Hematopoietic multipotent progenitor cell treated with erythropoietin and hydrocortisone succinate and interleukin-3 and kit ligand, for 6 days (in vitro differentiated cells): Measurements from ENCODE around the gene THBS1.
A peak's percentile ranks its signal among the peaks of the same experiment; 100 is the strongest.

Experiments used
- DNase-seq: peaks from one replicate; pipeline ENCODE4 v3.0.0-alpha.2; 2015

The THBS1 gene

DNA sequence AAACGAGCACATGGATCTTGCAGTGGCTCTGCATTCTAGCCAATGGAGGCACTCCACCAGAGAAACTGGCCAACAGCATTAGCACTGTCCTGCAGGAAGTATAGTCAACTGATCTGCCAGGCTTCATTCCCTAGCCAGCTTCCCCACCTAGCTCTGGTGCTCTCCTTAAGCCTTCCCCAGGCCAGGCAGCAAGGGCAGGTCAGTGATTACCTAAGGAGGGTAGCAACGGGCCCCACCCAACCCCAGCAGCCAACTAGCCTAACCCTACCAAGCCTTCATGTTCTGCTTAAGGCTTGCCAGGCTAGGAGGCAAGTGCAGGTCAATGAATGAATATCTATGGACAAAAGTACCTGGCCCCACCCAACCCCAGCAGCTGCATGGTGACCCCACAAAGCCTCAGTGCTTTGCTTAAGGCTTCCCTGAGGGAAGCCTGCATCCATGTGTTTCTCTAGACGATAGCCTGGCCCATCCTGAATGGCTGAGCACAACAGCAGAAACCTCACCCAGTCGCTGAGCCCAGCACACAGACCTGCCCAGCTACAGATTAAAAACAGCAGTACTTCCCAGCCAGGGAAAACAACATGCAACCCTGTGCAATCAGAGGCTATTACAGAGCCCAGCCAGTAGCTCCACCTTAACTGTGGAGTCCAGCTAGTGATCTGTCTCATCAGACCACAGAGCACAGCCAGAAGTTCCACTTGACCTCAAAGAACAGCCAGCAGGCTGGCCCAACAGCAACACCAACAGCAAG, 28.5 kb downstream of the THBS1 start:
- DNase-seq = no peak

DNA sequence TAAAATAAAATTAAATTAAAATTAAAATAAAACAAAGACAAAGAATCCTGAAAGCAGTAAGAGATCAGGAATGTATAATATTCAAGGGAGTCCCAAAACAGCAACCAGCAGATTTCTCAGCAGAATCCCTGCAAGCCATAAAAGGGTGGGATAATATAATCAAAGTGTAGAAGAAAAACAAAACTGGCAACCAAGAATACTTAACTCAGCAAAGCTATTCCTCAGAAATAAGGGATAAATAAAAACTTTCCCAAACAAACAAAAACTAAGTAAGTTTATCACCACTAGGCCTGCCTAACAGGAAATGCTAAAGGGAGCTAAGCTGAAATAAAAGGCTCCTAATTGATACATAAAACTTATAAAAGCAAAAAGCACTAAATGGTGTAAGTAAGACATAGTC, 29.8 kb downstream of the THBS1 start:
- no peak for DNase-seq

DNA sequence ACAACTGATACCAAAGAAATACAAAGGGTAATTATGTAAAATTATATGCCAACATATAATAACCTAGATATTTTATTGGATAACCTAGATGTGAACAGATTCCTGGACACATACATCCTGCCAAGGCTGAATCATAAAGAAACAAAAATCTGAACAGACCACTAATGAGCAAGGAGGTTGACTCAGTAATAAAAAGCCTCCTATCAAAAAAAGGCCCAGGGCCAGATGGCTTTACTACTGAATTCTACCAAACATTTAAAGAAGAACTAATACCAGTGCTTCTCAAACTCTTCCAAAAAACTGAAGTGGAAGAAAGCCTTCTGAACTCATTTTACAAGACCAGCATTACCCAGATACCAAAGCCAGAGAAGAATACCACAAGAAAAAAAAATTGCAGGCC, 32.4 kb downstream of the THBS1 start:
- no peak for DNase-seq

DNA sequence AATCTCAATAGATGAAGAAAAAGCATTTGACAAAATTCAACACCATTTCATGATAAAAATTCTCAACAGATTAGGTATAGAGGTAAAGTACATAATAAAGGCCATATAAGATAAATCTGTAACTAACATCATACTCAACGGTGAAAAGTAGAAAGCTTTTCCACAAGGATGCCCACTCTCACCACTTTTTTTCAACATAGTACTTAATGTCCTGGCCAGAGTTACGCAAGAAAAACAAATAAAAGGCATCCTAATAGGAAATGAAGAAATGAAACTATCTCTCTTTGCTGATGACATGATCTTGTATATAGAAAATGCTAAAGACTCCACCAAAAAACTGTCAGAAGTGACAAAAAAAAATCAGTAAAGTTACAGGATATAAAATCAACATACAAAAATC, 33.0 kb downstream of the THBS1 start:
- DNase-seq = no peak

- DNase-seq = no peak
These were observed 36.0 kb downstream of the THBS1 start for GRCh38 chr15:39616731-39617455.

GRCh38 chr15:39618063-39618823, 37.4 kb downstream of the THBS1 start:
- DNase-seq = no peak

GRCh38 chr15:39621210-39621609, 40.3 kb downstream of the THBS1 start:
- peak; percentile 4 for DNase-seq

GRCh38 chr15:39621976-39622375, 41.1 kb downstream of the THBS1 start:
- no peak for DNase-seq

DNA sequence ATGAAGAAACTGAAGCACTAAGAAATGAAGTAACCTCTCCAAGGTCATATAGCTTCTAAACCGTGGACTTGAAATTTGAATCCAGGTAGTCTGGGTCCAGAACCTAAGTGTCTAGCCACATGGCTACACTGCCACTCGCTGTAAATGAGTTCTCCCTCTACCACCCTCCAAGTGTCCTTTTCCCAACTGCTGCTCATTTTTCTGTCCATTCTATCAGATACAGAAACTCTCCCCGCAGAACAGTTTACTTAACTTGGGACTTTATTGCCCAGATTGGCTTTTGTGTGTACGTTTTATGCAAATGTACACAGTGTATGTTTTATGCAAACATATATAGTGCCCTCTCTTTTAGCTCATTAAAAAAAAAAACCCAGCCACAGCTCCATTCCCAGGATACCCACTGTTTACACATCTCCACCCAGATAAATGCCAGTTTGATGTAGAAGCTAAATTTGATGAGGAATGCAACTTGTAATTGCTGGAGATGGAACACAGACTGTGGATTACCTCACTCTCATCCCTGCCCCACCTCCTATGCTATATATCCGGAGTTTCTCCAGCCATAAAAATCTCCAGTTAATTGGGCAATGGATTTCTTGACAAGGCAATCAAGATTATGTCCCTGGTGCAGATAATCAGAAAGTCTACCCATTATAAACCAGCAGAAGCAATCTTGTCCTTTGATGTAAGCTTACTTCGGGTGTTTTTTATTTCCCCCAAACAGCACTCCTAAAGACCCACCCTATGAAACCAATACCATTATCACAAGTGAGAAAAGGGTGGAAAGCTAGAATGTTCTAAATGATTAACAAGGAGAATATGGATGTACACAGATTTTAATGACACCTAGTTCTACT, 42.0 kb downstream of the THBS1 start:
- DNase-seq = no peak

- no peak for DNase-seq
These were observed 42.7 kb downstream of the THBS1 start for GRCh38 chr15:39623529-39623931.

DNA sequence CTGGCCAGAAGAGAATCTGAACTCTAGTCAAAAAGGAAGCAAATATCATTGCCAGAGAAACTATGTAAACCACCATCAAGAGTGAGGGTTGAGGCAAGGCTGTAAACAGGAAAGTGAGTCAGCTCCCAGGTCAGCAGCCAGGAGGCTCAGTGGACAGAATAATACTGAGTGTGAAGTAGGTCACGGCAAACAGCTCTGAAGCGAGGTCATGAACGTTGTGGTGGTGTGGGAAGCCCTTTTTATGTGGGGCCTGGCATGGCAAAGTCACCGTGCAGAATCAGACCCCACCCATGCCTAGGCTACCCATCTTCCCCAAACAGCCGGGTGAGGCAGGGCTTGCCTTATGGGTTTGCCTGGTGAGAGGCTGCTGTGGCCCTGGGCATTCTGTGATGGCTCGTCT, 43.9 kb downstream of the THBS1 start:
- peak; percentile 11 for DNase-seq

- no peak for DNase-seq
These were observed 44.6 kb downstream of the THBS1 start for GRCh38 chr15:39625451-39625850.

DNA sequence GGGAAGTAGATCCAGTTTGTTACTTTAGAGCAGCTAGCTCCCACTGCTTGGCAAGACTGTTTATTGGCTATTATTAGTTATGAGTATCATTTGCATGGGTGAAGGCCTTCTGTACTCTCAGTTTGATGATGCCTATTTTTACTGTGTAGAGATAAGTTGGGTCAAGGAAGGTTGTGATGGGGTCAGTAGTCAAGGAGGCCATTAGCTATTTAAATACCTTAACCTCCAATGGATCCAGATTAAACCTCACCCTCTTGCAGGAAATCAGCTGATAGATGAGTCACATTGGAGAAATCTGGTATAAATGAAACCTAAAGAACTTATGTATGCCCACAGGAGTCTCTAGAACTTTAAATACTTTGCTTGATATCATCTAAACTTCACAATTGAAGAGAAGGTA, 45.0 kb downstream of the THBS1 start:
- DNase-seq = no peak

- DNase-seq = no peak
These were observed 46.7 kb downstream of the THBS1 start for GRCh38 chr15:39627451-39628143.

DNA sequence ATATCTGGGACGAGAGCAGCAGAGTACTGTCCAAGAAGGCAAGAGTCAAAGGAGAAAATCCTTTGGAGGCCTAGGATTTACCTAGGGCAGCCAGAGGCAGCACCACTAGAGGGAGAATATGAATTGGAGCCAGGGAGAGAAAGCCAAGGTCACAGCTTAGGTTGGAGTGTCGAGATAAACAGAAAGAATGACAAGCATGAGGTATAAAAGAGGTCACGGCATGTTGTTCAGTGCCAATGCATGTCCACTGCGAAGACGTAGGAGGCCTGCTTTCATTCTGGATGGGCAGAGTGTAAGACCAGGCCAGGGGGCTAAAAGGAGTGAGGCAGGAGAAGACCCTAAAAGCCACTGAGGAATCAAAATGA, 47.2 kb downstream of the THBS1 start:
- no peak for DNase-seq

GRCh38 chr15:39628546-39629257, 47.8 kb downstream of the THBS1 start:
- no peak for DNase-seq

- DNase-seq = no peak
These were observed 48.5 kb downstream of the THBS1 start for GRCh38 chr15:39629371-39629770.

DNA sequence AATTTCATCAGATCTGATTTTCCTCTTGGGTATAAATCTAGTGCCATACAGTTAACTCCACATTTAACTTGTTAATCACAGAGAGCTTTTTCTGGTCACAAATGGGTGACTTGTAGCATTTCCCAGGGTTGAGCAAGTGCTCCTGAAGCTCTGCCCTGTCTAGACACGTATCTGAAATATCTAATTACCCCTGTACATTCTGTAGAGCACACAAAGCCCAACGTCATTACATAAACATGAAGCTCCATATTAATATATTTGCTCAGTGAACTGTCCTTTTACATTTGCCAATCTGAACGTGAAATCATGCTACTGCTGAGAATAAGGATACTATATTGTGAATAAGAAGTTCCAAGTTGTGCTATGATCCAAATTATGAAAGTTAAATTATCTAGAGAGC, 49.0 kb downstream of the THBS1 start:
- no peak for DNase-seq

DNA sequence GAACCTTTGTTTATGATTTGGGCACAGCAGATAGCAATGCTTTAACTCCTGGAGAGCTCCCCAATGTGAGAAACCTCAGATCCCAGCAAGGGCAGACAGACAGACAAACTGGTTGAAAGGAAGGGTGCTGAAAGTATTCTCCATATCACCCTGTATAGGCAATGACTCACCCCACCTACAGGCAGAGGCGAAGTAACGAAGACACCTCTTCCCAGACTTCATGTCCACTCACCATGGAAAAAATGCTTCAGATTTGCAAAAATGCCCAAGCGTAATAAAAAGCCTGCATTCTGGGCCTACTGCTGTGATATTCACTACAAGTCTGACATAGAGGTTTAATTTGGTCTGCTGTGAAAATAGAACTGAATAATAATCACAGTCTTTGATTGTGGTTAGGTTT, 50.5 kb downstream of the THBS1 start:
- no peak for DNase-seq

DNA sequence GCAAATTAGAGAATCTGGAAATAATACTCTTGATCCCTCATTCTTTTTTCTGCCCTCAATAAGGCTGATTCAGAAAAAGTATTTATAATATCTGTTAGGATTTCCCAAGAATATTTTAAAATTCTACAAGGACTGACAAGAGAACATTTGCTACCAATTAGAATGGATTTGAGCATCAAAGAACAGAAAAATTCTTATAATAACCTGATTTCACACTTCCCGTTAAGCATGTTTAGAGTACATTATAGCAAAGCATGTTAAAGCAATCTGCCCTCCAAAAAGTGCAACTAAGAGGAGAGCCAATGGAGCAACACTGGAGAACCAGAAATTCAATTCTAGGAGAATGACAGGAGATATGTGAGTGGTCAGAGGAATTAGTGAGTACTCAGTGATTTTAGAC, 57.2 kb downstream of the THBS1 start:
- no peak for DNase-seq

GRCh38 chr15:39639037-39639436, 58.2 kb downstream of the THBS1 start:
- DNase-seq = no peak

GRCh38 chr15:39640665-39641064, 59.8 kb downstream of the THBS1 start:
- DNase-seq = no peak
